IPS-NIHi7 (cell line): ENCODE results near the gene UBR7.
"Not testable (repeated sequence)": the region's sequence is repeated elsewhere in the genome, so short reads cannot be mapped to it uniquely, and the experiment has no call there.

ENCODE experiments used
- DNase-seq: peaks from one replicate; pipeline ENCODE4 v3.0.0; 2012; ENCODE audit warnings: mixed read lengths; ENCODE audit errors: extremely low spot score

Gene UBR7

DNA sequence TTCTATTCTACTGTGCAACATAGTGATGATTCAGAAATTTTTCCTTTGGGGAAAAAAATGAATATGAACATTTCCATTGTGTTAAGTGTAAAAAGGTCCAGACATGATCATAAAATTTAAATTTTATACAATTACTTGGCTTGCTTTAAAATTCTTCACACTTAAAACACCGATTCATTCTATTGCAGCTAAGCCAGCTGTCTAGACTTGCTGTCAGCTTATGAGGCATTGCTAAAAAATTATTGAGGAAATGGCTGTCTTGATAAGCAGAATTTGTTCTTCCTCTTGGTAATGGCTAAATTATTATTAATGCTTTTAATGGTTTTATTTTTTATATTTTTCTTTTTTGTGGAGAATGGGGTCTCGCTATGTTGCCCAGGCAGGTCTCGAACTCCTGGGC is 20.1 kb upstream of the UBR7 start:
- no peak for DNase-seq

GRCh38 chr14:93195316-93195999 is 11.6 kb upstream of the UBR7 start:
- no peak for DNase-seq

DNA sequence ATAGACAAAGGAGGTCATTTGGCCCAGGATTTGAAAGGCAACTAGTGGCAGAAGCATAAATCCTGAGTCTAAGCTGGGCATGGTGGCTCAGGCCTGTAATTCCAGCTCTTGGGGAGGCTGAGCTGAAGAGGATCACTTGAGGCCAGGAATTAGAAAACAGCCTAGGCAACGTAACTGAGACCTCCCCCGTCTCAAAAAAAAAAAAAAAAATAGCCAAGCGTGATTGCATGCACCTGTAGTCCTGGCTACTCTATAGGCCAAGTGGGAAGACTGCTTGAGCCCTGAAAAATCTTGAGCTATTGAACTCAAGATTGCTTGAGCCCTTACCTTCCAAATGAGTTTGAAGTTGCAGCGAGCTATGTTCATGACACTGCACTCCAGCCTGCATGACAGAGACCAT is 8.0 kb upstream of the UBR7 start:
- no peak for DNase-seq

DNA sequence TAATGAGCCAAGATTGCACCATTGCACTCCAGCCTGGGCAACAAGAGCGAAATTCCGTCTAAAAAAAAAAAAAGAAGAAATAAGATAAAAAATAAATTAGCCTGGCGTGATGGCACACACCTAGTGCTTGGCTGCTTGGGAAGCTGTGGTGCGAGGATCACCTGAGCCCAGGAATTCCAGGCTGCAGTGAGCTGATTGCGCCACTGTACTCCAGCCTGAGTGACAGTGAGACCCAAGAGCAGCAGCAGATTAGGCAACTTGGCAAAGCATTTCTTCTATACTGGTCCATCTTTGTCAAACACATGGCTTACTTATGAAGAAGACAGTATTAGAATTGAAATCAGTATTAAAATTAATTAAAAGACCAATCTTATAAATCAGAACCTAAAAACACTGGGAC is 6.5 kb upstream of the UBR7 start:
- no peak for DNase-seq

GRCh38 chr14:93201155-93201704 is 5.8 kb upstream of the UBR7 start:
- no peak for DNase-seq

DNA sequence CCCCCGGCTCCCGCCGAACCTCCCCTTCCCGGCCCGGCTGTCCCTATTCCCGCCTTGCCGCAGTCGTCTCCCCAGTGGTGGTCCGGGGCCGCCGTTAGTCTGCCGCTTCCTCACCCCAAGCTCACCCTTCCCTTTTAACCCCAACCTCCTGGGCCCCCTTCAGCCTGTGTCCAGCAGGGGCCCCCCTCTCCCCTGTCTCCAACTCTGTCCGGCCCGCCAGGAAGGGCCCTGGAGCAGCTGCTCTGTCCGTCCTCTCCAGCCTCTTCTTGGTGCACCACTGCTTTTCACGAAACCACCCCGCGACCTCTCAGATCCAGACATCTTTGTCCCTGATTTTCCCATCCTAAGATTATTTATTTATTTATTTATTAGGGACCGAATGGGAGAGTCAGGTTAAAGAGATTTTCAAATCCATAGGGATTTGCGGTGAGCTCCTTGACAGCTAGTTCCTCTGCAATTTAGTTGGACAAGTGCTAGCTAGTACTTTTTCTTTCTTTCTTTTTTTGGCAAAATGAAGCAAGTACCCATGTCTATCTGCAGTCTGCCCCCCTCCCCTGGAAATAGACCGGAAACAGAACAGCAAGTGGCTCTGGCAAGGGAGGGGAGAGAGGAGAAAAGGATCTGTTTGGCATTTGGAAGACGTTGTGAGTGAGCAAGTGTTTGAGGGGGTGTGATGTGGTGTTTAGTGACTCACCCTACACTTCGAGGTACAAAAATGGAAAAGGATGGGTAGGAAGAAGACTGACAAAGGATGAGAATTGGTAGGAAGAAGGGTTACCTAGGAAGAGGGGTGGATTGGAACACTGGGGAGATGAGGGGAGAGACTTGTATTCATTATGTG is 632 bp downstream of the UBR7 start:
- DNase-seq, result peak; percentile 71

DNA sequence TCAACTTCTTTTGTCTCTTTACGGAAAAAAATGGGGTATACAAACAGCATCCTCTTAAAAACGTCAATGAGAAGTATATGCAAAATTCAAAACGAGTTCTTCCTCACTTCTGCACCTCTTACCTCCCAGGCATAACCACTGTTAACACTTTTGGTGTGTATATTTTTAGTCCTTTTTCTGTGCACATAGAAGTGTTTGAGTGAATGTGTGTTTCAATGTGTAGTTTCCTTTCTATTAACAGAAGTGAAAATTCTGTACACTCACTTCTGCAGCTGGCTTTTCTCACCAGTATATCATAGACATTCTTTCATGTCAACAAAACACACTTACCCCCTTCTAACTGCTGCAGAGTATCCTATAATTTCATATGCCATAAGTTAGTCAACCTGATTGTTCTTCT is 5.4 kb downstream of the UBR7 start:
- DNase-seq, result no peak

- no peak for DNase-seq
Measured at GRCh38 chr14:93214598-93214997, 7.5 kb downstream of the UBR7 start.

DNA sequence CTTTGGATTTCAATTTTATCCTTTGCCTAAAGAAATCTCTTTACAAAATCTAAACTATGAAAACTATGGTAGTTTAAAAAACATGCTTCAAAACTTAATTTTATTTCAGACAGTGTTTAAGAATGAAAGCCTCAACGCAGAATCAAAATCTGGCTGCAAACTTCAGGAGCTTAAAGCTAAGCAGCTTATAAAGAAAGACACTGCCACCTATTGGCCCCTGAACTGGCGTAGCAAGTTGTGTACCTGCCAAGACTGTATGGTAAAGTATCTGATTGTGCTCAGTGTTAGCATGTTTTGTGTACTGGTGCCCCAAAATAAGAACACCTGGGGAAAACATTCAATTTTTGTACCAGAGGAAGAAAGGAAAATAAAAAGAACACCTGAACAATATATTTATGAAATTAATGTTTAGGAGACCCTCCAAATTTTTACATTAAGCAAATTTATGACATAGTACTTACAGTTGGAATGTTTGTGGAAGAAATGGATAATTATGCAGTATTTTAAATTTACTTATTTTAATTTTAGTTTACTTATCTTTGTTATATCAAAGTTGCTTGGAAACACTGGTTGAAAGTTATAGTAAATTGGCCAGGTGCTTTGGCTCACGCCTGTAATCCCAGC is 12.2 kb downstream of the UBR7 start:
- peak; percentile 65 for DNase-seq

GRCh38 chr14:93220509-93220908 is 13.5 kb downstream of the UBR7 start:
- DNase-seq, result no peak

- no peak for DNase-seq
Measured at GRCh38 chr14:93223565-93223964, 16.5 kb downstream of the UBR7 start.

DNA sequence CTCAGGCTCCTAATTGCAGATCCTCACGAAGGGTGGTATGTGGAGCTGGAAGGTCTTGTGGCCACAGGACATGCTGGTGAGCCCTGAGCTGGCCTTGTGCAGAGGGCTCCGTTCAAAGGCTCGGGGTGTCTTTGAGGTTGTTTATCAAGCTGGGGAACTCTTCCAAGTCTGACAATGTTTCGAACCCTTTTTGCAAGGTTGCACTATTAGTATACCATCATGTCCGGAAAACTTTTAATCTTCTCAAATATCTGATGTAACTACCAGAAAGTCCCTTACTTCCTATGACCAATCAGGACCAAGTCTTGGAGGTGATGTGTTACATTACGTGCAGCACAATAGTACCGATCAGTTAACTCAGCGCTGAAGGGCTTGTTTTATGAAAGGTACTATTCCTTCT is 21.5 kb downstream of the UBR7 start:
- DNase-seq, result no peak

DNA sequence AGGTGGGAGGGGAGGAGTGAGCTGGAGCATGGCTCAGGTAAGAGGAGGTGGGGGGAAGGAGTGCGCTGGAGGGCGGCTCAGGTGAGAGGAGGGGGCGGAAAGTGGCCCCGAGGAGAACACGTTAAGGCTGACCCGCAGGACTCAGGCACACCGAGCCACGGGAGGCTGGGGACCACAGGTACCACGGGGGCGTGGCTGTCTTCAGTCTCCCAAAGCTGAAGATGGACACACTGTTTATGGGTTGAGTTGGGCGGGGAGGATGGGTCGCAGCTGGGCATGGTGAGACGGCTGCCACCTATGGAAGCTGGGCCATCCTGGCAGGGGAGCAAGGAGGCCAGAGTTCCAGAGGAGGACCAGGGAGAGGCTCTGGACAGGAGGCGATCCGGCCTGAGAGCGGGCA is 23.5 kb downstream of the UBR7 start:
- DNase-seq, result no peak

GRCh38 chr14:93231129-93231979 is 24.3 kb downstream of the UBR7 start:
- DNase-seq, result no peak

DNA sequence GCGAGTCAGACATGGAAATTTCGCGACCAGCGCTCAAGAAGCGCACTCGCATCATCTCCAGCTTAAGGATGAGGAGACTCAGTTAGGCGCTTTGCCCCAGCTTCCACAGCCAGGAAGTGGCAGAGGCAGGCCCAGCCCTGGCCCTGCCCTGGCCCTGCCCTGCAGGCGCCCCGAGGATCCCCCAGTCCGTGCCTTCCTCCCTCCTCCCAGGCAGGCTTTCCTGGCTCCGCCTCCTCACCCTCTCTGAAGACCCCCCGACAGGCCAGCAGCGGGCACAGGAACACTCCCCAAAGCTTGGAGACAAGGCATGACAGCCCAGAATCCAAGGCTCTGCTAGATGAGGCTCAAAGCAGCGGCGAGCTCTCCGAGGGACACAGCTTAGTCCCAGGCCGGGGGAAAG is 25.1 kb downstream of the UBR7 start:
- DNase-seq, result no peak

GRCh38 chr14:93233078-93233477 is 26.0 kb downstream of the UBR7 start:
- DNase-seq, result not testable (repeated sequence)

GRCh38 chr14:93234798-93235197 is 27.7 kb downstream of the UBR7 start:
- no peak for DNase-seq

DNA sequence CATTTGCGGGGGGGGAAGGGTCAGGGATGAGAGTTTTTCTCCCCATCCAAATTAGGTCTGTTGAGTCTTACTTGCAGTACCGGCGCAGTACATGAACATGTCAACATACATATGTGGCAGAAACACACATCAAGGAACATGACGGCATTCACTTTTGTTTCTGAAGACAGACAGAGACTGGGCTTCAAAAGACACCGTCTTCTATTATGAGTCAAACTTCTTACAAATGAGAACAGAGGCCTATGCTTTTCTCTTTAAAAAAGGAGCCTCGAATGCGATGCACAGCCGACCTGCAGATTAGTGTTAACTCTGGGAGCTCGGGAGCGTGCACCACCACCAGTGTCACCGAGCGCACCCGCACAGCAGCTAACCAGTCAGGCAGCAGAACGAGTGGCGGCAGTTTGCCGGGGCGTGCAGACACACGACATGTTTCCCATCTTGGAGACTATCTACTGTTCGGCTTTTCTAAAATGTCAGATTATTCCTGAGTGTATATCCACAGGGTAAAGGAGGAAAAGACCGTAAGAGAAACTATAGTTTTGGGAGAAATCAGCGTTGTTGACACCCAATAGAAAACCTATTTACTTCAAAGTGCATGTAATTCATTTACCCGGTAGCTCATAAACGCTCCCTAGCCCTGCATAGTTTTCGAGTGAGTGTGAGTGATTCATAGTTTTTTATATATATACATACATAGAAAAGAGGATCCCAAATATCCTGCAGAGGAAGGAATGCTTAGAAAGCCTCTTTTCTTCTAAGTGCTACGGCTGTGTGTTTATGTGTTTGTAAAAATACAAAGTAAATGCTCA is 33.0 kb downstream of the UBR7 start:
- DNase-seq, result no peak

DNA sequence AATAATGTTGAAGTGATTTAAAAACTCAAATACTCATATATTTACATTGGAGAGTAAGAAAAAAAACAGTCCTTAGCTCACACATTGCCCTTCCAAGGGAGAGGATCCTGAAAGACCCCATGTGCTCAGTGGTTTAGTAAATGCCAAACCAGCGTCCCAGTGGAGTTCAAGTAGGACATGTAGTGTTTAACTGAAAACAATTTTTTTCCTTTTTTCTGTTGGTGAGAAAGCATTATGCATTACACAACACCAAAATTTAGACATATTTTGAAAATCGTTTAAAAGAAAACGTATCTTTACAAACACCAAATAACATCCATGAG is 33.6 kb downstream of the UBR7 start:
- no peak for DNase-seq

DNA sequence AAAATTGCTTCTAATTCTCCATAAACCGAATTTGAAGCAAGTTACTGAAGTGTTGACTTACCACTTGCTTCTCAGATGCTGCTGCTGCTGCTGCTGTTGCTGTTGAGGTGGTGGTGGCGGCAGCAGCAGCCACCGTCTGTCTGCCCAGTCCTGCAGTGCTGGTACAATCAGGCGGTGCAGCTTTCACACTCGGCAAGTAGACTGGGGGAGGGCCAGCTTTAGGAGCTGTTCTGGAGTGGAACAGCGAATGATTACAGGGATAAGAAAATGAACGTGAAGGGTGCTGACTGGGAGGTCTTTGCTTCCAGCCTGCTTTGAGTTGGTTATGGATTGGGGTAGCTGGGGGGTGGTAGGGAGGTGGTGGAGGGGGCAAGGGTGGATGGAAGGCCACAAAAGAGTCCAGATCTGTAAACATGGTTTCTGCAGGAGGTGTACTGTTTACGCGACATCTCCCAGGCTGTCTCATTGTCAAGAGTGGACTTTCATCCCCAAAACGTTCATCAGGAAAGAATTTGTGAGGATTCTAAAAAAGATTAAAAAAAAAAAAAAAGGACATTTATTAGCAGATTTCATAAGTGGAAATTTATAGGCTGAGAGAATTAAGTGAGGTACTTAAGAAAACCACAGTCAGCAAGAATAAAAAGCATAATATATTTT is 38.8 kb downstream of the UBR7 start:
- DNase-seq, result no peak
